ENCODE measurements around the gene POU2AF1.
A peak's percentile ranks its signal among the peaks of the same experiment; 100 is the strongest.

The POU2AF1 gene

DNA sequence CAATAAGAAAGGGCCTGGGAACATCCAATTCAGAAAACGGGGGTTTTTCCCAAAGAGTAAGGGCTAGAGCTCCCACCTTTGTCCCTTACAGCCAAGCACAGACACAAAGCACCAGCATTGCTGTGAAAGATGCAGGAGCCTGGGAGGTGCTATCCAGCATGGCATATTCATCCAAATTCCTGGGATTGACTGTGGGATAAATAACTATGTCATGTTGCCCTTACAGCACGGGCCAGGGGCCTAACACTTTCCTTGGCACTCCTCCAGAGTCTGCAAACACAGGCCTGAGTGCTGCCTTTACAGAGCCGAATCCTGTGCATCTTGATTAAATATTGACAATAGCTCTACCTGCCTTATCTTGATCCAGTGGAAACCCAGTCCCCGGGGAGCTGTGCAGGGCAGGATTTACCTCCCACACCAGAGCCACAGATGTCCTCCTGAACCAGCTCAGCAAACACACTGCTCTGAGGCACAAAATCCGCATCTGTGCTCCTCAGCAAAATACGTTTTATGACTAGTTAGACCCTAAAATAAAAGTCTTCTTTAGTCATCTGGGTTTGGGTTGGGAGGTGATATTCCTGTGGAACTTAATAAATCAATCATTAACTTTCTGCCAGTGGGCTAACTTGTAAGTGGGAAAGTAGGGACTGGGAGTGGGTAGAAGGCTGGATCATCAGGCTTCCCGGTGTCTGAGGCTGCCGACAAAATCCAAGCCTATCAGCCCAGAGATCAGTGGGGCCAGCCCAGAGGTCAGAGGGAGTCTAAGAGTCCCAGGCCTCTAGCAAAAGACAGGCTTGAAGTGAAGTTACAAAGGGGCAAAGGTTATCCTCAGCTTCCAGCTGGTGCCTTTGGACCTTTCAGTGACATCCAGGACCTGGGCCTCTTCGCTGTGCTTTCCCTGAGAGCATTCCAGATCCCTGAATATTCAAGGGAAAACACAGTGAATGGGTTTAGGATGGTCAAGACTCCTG lies 44.3 kb downstream of the POU2AF1 start:
- no peak overlapping the region for H2AK5ac ChIP-seq (ENCODE audit: low read length)
- no peak overlapping the region for H3K23ac ChIP-seq (ENCODE audit: low read length)
- H3K27ac ChIP-seq (ENCODE audit: low read depth, low read length) = no peak overlapping the region
- no peak overlapping the region for H2BK5ac ChIP-seq (ENCODE audit: low read length)
- H4K8ac ChIP-seq (ENCODE audit: low read depth, low read length) = no peak overlapping the region
- no peak overlapping the region for H3K4me2 ChIP-seq (ENCODE audit: low read length)
- no peak overlapping the region for H4K5ac ChIP-seq (ENCODE audit: low read length)
- no peaks in the 10 kb centered on the region for H3K36me3 ChIP-seq (ENCODE audit: control insufficient read depth, insufficient read depth, low read length)
- H2BK15ac ChIP-seq (replicated peaks; ENCODE audit: low read depth) = no peak overlapping the region
- no peak for DNase-seq
- no peak overlapping the region for H3K4me3 ChIP-seq (ENCODE audit: low read length)
- no peak overlapping the region for H3K9ac ChIP-seq (ENCODE audit: low read length)
- H3K4ac ChIP-seq (ENCODE audit: low read depth, low read length) = no peak overlapping the region
- no peak overlapping the region for H2BK120ac ChIP-seq (ENCODE audit: low read depth, low read length)
- WGBS (ENCODE audit: extremely low coverage, insufficient coverage, low lambda C conversion rate) = no CpG with 5 or more reads among the region's 9 CpGs
- no peak overlapping the region for H3K56ac ChIP-seq (ENCODE audit: low read length)
- no peaks in the 10 kb centered on the region for H3K79me2 ChIP-seq (ENCODE audit: control insufficient read depth, insufficient read depth, low read length)
- H3K27me3 ChIP-seq (ENCODE audit: insufficient read depth, low read length, poor library complexity) = no peaks in the 10 kb centered on the region
- peaks cover 10% of the 10 kb centered on the region for H3K4me1 ChIP-seq (ENCODE audit: control insufficient read depth, low read depth, low read length)
- no peaks in the 10 kb centered on the region for H3K79me1 ChIP-seq (ENCODE audit: low read length)
- H3K18ac ChIP-seq (ENCODE audit: low read length) = no peak overlapping the region

- H3K23ac ChIP-seq (ENCODE audit: low read length) = no peak overlapping the region
Measured at GRCh38 chr11:111331711-111332479, 47.2 kb downstream of the POU2AF1 start.

GRCh38 chr11:111330234-111330893 lies 48.7 kb downstream of the POU2AF1 start:
- Histone ChIP-seq H4K5ac (ENCODE audit: low read length) (no peak overlapping the region), H3K18ac (ENCODE audit: low read length) (no peak overlapping the region), H2BK5ac (ENCODE audit: low read length) (no peak overlapping the region), H3K4me1 (ENCODE audit: control insufficient read depth, low read depth, low read length) (peaks cover 4% of the 10 kb centered on the region), H3K23ac (ENCODE audit: low read length) (no peak overlapping the region), H3K4me2 (ENCODE audit: low read length) (no peak overlapping the region), H3K9ac (ENCODE audit: low read length) (no peak overlapping the region), H3K56ac (ENCODE audit: low read length) (no peak overlapping the region), H3K27me3 (ENCODE audit: insufficient read depth, low read length, poor library complexity) (no peaks in the 10 kb centered on the region), H3K4ac (ENCODE audit: low read depth, low read length) (no peak overlapping the region), H3K79me1 (ENCODE audit: low read length) (no peaks in the 10 kb centered on the region), H3K4me3 (ENCODE audit: low read length) (no peak overlapping the region), H2AK5ac (ENCODE audit: low read length) (no peak overlapping the region), H3K27ac (ENCODE audit: low read depth, low read length) (no peak overlapping the region), H2BK15ac (replicated peaks; ENCODE audit: low read depth) (no peak overlapping the region), H3K79me2 (ENCODE audit: control insufficient read depth, insufficient read depth, low read length) (no peaks in the 10 kb centered on the region), H3K36me3 (ENCODE audit: control insufficient read depth, insufficient read depth, low read length) (no peaks in the 10 kb centered on the region), H4K8ac (ENCODE audit: low read depth, low read length) (no peak overlapping the region), H2BK120ac (ENCODE audit: low read depth, low read length) (no peak overlapping the region)
- no peak for DNase-seq
- no CpG with 5 or more reads among the region's 2 CpGs for WGBS (ENCODE audit: extremely low coverage, insufficient coverage, low lambda C conversion rate)

More at GRCh38 chr11:111331711-111332479, 47.2 kb downstream of the POU2AF1 start:
- Histone ChIP-seq H3K18ac (ENCODE audit: low read length) (no peak overlapping the region), H3K4me1 (ENCODE audit: control insufficient read depth, low read depth, low read length) (peaks cover 11% of the 10 kb centered on the region), H3K9ac (ENCODE audit: low read length) (no peak overlapping the region), H2BK15ac (replicated peaks; ENCODE audit: low read depth) (no peak overlapping the region), H2AK5ac (ENCODE audit: low read length) (no peak overlapping the region), H3K4me2 (ENCODE audit: low read length) (no peak overlapping the region), H4K8ac (ENCODE audit: low read depth, low read length) (no peak overlapping the region), H3K36me3 (ENCODE audit: control insufficient read depth, insufficient read depth, low read length) (no peaks in the 10 kb centered on the region), H3K56ac (ENCODE audit: low read length) (no peak overlapping the region), H2BK5ac (ENCODE audit: low read length) (no peak overlapping the region), H3K79me2 (ENCODE audit: control insufficient read depth, insufficient read depth, low read length) (no peaks in the 10 kb centered on the region), H4K5ac (ENCODE audit: low read length) (no peak overlapping the region), H3K4ac (ENCODE audit: low read depth, low read length) (no peak overlapping the region), H3K27ac (ENCODE audit: low read depth, low read length) (no peak overlapping the region), H3K27me3 (ENCODE audit: insufficient read depth, low read length, poor library complexity) (no peaks in the 10 kb centered on the region), H3K79me1 (ENCODE audit: low read length) (no peaks in the 10 kb centered on the region), H3K4me3 (ENCODE audit: low read length) (no peak overlapping the region), H2BK120ac (ENCODE audit: low read depth, low read length) (no peak overlapping the region)
- WGBS (ENCODE audit: extremely low coverage, insufficient coverage, low lambda C conversion rate) = no CpG with 5 or more reads among the region's 4 CpGs
- DNase-seq = no peak

GRCh38 chr11:111329306-111330204 lies 49.5 kb downstream of the POU2AF1 start:
- Histone ChIP-seq H2BK15ac (replicated peaks; ENCODE audit: low read depth) (no peak overlapping the region), H3K36me3 (ENCODE audit: control insufficient read depth, insufficient read depth, low read length) (no peaks in the 10 kb centered on the region), H3K79me2 (ENCODE audit: control insufficient read depth, insufficient read depth, low read length) (no peaks in the 10 kb centered on the region), H4K5ac (ENCODE audit: low read length) (no peak overlapping the region), H3K27me3 (ENCODE audit: insufficient read depth, low read length, poor library complexity) (no peaks in the 10 kb centered on the region), H4K8ac (ENCODE audit: low read depth, low read length) (no peak overlapping the region), H2BK120ac (ENCODE audit: low read depth, low read length) (no peak overlapping the region), H3K56ac (ENCODE audit: low read length) (no peak overlapping the region), H3K4ac (ENCODE audit: low read depth, low read length) (no peak overlapping the region), H3K79me1 (ENCODE audit: low read length) (no peaks in the 10 kb centered on the region), H3K23ac (ENCODE audit: low read length) (no peak overlapping the region), H3K18ac (ENCODE audit: low read length) (no peak overlapping the region), H2BK5ac (ENCODE audit: low read length) (no peak overlapping the region), H3K4me2 (ENCODE audit: low read length) (no peak overlapping the region), H3K4me3 (ENCODE audit: low read length) (no peak overlapping the region), H3K9ac (ENCODE audit: low read length) (no peak overlapping the region), H3K4me1 (ENCODE audit: control insufficient read depth, low read depth, low read length) (peaks cover 3% of the 10 kb centered on the region), H2AK5ac (ENCODE audit: low read length) (no peak overlapping the region), H3K27ac (ENCODE audit: low read depth, low read length) (no peak overlapping the region)
- WGBS (ENCODE audit: extremely low coverage, insufficient coverage, low lambda C conversion rate) = no CpG with 5 or more reads among the region's 7 CpGs
- DNase-seq = no peak

DNA sequence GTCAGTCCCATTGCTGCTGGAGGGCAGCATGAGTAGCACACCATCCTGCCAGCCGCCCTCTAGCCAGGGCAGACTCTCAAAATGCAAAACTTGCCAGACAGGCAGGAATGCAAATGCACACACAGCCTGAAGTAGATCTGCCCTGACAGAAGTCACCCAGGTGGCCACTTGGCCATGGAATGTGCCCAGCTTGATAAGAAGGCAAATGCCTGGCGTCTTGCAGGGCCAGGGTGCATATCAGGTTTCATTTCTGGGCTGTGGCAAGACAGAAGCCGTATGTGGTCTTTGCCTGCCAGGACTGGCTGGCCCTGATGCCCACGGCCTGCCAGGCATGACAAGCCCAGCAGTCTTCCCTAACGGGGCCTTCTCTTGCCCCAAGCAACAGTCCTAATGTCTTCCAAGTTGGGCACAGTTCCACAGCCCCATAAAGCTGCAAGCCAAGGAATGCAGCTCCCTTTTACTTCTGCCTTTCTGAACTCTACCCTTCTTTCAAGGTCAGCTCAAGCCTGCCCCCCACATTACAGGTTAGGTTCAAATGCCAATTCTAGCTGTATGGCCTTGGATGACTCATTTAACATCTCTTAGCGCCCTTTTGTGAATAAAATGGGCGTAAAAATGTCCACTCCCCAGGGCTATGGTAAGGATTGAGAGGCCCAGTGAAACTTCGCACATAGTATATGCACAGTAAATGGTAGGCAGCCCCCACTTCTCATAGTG lies 51.0 kb downstream of the POU2AF1 start:
- no peak overlapping the region for H3K9ac ChIP-seq (ENCODE audit: low read length)
- peaks cover 2% of the 10 kb centered on the region for H3K4me1 ChIP-seq (ENCODE audit: control insufficient read depth, low read depth, low read length)
- peak; percentile 62 for DNase-seq
- no peaks in the 10 kb centered on the region for H3K79me2 ChIP-seq (ENCODE audit: control insufficient read depth, insufficient read depth, low read length)
- H2BK5ac ChIP-seq (ENCODE audit: low read length) = no peak overlapping the region
- H3K18ac ChIP-seq (ENCODE audit: low read length) = no peak overlapping the region
- no peak overlapping the region for H2AK5ac ChIP-seq (ENCODE audit: low read length)
- no peaks in the 10 kb centered on the region for H3K36me3 ChIP-seq (ENCODE audit: control insufficient read depth, insufficient read depth, low read length)
- H2BK15ac ChIP-seq (replicated peaks; ENCODE audit: low read depth) = no peak overlapping the region
- H3K23ac ChIP-seq (ENCODE audit: low read length) = no peak overlapping the region
- H3K79me1 ChIP-seq (ENCODE audit: low read length) = no peaks in the 10 kb centered on the region
- H3K56ac ChIP-seq (ENCODE audit: low read length) = no peak overlapping the region
- no peaks in the 10 kb centered on the region for H3K27me3 ChIP-seq (ENCODE audit: insufficient read depth, low read length, poor library complexity)
- H4K5ac ChIP-seq (ENCODE audit: low read length) = no peak overlapping the region
- H3K4me3 ChIP-seq (ENCODE audit: low read length) = no peak overlapping the region
- no peak overlapping the region for H3K4me2 ChIP-seq (ENCODE audit: low read length)
- no CpG with 5 or more reads among the region's 8 CpGs for WGBS (ENCODE audit: extremely low coverage, insufficient coverage, low lambda C conversion rate)
- H2BK120ac ChIP-seq (ENCODE audit: low read depth, low read length) = no peak overlapping the region
- H3K27ac ChIP-seq (ENCODE audit: low read depth, low read length) = no peak overlapping the region
- no peak overlapping the region for H4K8ac ChIP-seq (ENCODE audit: low read depth, low read length)
- no peak overlapping the region for H3K4ac ChIP-seq (ENCODE audit: low read depth, low read length)
